ENCODE data around the gene WSCD2.

Gene WSCD2

DNA sequence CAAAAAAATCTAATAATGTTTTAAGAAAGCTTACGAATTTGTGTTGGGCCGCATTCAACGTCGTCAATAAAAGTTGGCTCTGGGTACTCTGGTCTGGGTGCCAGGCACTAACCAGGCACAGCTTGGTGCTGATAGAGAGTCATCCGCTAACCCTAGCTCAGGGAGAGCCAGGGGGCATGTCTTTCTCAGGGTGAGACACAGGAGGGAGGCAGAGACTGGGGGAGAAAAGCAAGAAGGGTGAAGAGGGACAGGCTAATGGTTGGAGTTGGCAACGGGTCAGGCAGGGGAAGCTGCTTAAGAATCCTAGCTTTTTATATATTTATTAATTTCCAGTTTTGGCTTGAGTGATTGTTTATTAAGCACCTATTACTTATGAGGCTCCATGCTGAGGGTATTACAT, 105.1 kb downstream of the WSCD2 start:
- TF ChIP-seq, protein P1, sequence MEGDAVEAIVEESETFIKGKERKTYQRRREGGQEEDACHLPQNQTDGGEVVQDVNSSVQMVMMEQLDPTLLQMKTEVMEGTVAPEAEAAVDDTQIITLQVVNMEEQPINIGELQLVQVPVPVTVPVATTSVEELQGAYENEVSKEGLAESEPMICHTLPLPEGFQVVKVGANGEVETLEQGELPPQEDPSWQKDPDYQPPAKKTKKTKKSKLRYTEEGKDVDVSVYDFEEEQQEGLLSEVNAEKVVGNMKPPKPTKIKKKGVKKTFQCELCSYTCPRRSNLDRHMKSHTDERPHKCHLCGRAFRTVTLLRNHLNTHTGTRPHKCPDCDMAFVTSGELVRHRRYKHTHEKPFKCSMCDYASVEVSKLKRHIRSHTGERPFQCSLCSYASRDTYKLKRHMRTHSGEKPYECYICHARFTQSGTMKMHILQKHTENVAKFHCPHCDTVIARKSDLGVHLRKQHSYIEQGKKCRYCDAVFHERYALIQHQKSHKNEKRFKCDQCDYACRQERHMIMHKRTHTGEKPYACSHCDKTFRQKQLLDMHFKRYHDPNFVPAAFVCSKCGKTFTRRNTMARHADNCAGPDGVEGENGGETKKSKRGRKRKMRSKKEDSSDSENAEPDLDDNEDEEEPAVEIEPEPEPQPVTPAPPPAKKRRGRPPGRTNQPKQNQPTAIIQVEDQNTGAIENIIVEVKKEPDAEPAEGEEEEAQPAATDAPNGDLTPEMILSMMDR (conservative IDR thresholded peaks at IDR 0.05; ENCODE audit: low read depth, low read length) = peak; percentile 68
- H3K4me3 ChIP-seq (ENCODE audit: low read depth, low read length) = no peak overlapping the region
- peak; percentile 52 for DNase-seq (ENCODE audit: low read depth)

DNA sequence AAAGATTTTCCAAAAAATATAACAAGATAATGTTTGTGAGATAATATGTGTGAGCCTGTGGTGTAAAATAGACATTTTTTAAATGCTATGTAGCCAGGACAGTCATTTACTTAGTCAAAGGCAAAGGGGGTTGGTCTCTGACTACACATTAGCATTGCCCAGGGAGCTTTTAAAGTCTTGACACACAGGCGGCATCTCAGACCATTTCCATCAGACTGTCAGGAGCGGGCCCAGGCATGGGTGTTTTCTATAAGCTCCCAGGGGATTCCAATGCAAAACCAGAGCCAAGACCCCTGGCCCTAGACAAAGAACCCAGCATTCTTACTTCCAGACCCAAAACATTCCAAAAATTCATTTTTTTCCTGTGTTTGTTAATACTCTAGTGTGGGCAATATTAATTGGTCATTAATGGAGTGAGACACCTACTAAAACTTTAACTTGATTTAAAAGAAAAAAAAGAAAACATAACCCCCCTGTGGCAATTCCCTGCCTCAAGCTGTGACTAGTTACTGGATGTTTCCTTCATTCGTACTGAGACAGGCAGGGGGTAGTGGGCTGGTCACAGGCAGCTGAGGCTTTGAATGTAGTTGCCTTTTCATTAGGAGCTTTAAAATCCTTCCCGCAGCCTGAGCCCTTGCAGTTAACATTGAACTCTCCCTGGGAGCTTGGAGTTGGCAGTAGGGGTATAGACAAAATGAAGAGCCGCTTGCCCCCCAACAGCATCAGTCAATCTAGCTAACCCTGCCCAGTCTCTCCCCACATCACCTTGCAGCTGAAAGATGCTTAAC, 106.3 kb downstream of the WSCD2 start:
- TF ChIP-seq, protein P1 (conservative IDR thresholded peaks at IDR 0.05; ENCODE audit: low read depth, low read length) = no peak
- no peak for DNase-seq (ENCODE audit: low read depth)
- no peak overlapping the region for H3K4me3 ChIP-seq (ENCODE audit: low read depth, low read length)

DNA sequence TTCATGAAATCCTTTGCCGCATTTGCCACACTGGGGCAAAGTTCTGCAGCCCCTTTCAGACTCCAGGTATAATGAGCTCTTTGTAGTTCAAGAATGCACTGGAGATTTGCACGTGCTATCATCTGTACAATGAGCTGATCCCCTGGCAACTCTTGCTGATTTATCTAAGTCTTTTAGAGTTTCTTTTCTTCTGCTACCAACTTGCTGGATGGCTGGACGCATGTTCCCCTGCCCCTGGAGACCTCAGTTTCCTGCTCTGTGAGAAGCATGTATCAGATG, 106.8 kb downstream of the WSCD2 start:
- DNase-seq (ENCODE audit: low read depth) = no peak
- H3K4me3 ChIP-seq (ENCODE audit: low read depth, low read length) = no peak overlapping the region
- TF ChIP-seq, protein P1 (conservative IDR thresholded peaks at IDR 0.05; ENCODE audit: low read depth, low read length) = no peak

DNA sequence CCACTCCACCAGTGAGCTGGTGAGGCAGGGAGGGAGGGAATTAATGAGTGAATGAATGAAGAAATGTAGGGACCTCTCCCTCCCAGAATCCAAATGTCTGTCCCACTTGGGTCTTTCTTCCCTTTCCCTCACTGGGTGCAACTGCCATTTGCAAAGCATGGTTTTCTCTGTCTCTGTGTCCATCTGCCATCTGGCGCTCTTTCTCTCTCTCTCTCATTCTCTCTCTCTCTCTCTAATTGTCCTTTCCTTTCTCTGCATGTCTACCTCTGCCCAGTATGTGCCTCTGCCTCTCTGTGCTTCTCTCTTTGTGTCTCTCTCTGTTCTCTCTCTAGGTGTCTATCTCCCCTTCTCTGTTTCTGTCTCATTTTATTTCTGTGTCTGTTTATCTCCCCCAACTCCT, 107.3 kb downstream of the WSCD2 start:
- DNase-seq (ENCODE audit: low read depth) = no peak
- H3K4me3 ChIP-seq (ENCODE audit: low read depth, low read length) = no peak overlapping the region
- TF ChIP-seq, protein P1 (conservative IDR thresholded peaks at IDR 0.05; ENCODE audit: low read depth, low read length) = no peak

DNA sequence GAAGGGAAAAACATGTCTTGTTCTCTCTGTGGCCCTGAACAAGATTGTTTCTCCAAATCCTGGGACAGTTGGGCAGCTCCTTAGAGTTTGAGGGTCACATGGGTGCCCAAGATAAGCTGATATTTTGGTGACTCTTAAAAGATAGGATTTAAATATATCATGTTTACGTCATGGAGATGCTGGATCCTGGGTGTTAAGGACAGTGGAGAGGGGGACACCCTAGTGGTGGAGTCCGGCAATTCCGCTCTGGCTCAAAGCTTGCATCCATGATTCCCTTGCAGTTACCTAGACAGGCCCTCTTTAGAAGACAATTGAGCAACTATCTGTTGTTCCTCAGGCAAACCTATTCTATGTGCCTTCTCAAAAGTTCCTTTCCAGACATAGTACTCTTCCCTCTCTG, 108.2 kb downstream of the WSCD2 start:
- no peak overlapping the region for H3K4me3 ChIP-seq (ENCODE audit: low read depth, low read length)
- DNase-seq (ENCODE audit: low read depth) = no peak
- TF ChIP-seq, protein P1 (conservative IDR thresholded peaks at IDR 0.05; ENCODE audit: low read depth, low read length) = peak; percentile 26

DNA sequence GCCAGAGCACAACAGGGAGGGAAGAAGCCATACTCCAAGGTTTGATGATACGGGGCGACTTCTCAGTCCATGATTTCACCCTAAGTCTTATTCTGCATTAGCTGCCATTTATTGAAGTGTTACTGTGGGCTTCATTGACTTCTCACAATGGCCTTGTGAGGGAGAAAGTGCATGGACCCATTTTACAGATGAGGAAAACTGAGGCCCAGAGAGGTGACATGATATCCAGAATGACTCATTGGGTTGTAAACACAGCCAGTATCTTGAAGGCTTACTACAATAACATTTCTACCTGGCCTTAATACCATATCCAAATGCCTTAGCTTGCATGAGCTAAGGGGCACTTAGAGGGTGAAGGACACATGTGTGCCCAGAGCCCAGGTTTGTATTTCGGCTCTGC, 109.4 kb downstream of the WSCD2 start:
- TF ChIP-seq, protein P1 (conservative IDR thresholded peaks at IDR 0.05; ENCODE audit: low read depth, low read length) = no peak
- no peak overlapping the region for H3K4me3 ChIP-seq (ENCODE audit: low read depth, low read length)
- DNase-seq (ENCODE audit: low read depth) = no peak

DNA sequence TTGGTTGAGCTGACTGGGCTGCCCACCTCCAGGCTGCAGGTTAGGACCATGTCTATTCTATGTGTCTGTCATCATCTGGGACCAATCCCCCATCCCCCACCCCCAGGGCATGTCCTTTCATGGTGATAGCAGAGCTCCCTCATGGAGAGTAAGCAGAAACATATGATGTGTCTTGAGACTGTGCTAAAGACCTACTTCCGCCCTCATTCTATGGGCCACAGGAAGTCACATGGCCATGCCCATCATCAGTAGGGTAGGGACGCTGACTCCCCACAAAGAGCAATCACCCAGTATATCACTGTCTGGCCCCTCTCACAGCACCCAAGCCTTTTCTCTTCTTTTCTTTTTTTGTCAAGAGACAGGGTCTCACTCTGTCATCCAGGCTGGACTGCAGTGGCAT, 110.3 kb downstream of the WSCD2 start:
- TF ChIP-seq, protein P1 (conservative IDR thresholded peaks at IDR 0.05; ENCODE audit: low read depth, low read length) = no peak
- no peak overlapping the region for H3K4me3 ChIP-seq (ENCODE audit: low read depth, low read length)
- no peak for DNase-seq (ENCODE audit: low read depth)

All from choroid plexus epithelial cell (primary cell).